Subcutaneous adipose tissue (tissue), 4 donors: Measurements from ENCODE around the gene SMIM8. TPM values are rescaled to one million over a fixed set of nuclear protein-coding genes. Genes with fewer than 3 reads are reported as not detected.

Experiments used
- CTCF ChIP-seq: fragments of 450-650 bp; IDR thresholded peaks from one replicate; pipeline ENCODE4 v1.5.1; 2016; ENCODE audit warnings: low read depth, mild to moderate bottlenecking, control low read depth, antibody characterized with exemption, moderate library complexity
- total RNA-seq, 4 donors: library from RNA; depleted of rRNA; stranded (reverse); fragments of >200 nt; gene quantifications; one replicate each; pipeline ENCODE4 v1.1.0, GENCODE V29; 2016

Gene SMIM8
- total RNA-seq, 4 donors from 2014 or later = 10.1 to 14.5 (median 13.2) TPM

- no peak for TF ChIP-seq CTCF
Measured at GRCh38 chr6:87366899-87367298, 44.5 kb downstream of the SMIM8 start.

GRCh38 chr6:87373377-87373776 is 51.0 kb downstream of the SMIM8 start:
- TF ChIP-seq CTCF = no peak

DNA sequence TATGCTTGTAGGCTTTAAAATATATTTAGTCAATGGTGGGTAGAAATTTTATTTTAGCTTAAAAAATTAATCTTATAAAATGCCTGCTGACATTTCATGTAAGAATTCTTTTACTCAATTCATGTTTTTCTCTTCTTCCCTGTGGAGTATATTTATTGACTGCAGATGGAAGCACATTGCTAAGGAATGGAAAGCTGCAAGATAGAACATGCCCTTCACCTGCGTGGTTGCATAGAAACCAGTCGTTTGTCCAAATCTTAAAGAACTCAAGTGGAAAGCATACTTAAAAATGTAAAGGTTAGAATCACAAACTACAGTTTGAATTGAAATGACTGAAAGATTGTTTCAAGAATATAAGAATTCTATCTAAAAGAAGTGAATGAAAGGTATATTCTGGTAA is 52.9 kb downstream of the SMIM8 start:
- TF ChIP-seq CTCF = no peak

GRCh38 chr6:87376643-87377042 is 54.3 kb downstream of the SMIM8 start:
- TF ChIP-seq CTCF = no peak

- no peak for TF ChIP-seq CTCF
Measured at GRCh38 chr6:87378947-87379346, 56.6 kb downstream of the SMIM8 start.

GRCh38 chr6:87382861-87383260 is 60.5 kb downstream of the SMIM8 start:
- TF ChIP-seq CTCF = no peak

DNA sequence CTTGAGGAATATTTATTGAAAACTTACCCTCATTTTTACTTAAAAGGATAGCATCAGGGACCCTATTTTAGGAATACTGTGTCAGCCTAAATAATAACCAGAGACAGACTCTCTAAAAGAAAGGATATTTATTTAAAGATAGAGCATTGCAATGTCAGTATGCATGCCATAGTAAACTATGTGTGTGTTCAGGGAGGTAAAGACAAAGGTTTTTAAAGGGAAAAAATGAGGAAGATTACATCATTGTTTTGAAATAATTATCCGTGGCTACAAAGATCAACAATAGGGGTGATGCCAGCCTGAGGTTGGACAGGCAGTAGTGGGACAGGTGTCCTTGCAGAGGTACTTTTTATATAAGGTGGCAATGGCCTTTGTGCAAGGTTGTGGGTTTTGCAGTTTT is 61.6 kb downstream of the SMIM8 start:
- TF ChIP-seq CTCF = no peak

DNA sequence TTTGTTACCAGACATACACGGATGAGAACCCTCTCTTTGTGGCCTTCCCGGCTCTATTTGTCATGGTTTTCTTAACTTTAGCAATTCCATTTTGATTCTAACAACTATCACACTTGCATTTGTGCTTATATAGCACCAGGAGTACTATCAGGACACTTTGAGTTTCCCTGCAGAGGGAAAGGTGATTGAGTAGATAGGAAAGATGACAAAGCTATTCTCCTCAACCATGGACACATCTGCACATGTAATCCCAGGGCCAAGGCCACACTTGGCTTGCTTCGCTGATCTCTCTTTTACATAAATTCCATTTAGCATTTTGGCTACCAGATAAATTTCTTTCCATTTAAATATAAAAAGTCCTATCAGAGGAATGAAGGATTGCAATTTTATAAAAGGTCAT is 62.1 kb downstream of the SMIM8 start:
- no peak for TF ChIP-seq CTCF
